Fibroblast of mammary gland (primary cell): ENCODE data around the gene ANO6.
"Not testable (repeated sequence)": the region's sequence is repeated elsewhere in the genome, so short reads cannot be mapped to it uniquely, and the experiment has no call there.

Source experiments
- DNase-seq: peaks from one replicate; pipeline ENCODE4 v3.0.0-alpha.2; 2010; ENCODE audit warnings: low read depth
- H3K4me3 ChIP-seq: 2 replicates; pipeline ENCODE4 v1.5.1; 2011; ENCODE audit warnings: low read depth, mild to moderate bottlenecking, low read length, moderate library complexity; ENCODE audit not compliant: control insufficient read depth
- CTCF ChIP-seq: conservative IDR thresholded peaks from 2 replicates; pipeline ENCODE4 v1.5.1; 2011; ENCODE audit warnings: low read depth, low read length, inconsistent platforms; ENCODE audit not compliant: control insufficient read depth, insufficient read depth

ANO6 gene

GRCh38 chr12:45235087-45236025 lies 19.5 kb downstream of the ANO6 start:
- TF ChIP-seq CTCF: no peak
- no peak overlapping the region for H3K4me3 ChIP-seq
- DNase-seq: peak; percentile 74

- H3K4me3 ChIP-seq, DNase-seq: not testable (repeated sequence)
Observed at GRCh38 chr12:45236383-45236782, 20.5 kb downstream of the ANO6 start.

- no peak for TF ChIP-seq CTCF
- DNase-seq: no peak
- no peak overlapping the region for H3K4me3 ChIP-seq
Observed at GRCh38 chr12:45242180-45242579, 26.3 kb downstream of the ANO6 start.

- no peak for DNase-seq
- no peak overlapping the region for H3K4me3 ChIP-seq
- TF ChIP-seq CTCF: no peak
Observed at GRCh38 chr12:45243963-45244362, 28.1 kb downstream of the ANO6 start.

GRCh38 chr12:45244561-45245343 lies 28.9 kb downstream of the ANO6 start:
- TF ChIP-seq CTCF: no peak
- H3K4me3 ChIP-seq: no peak overlapping the region
- DNase-seq: peak; percentile 76

GRCh38 chr12:45246236-45246635 lies 30.3 kb downstream of the ANO6 start:
- TF ChIP-seq CTCF: no peak
- DNase-seq: no peak

GRCh38 chr12:45247589-45247988 lies 31.7 kb downstream of the ANO6 start:
- no peak for TF ChIP-seq CTCF
- no peak for DNase-seq
- H3K4me3 ChIP-seq: no peak overlapping the region

More at GRCh38 chr12:45246236-45246635, 30.3 kb downstream of the ANO6 start:
- H3K4me3 ChIP-seq: no peak overlapping the region
